HG03045 (cell line): ENCODE results near the gene RIPOR3.
"Not testable (repeated sequence)": the region's sequence is repeated elsewhere in the genome, so short reads cannot be mapped to it uniquely, and the experiment has no call there.

Experiments used
- ATAC-seq: cut with Tn5 transposase; IDR thresholded peaks from one replicate; pipeline ENCODE4 v1.9.1; 2021; ENCODE audit warnings: mild to moderate bottlenecking, moderate library complexity; ENCODE audit not compliant: unreplicated experiment

RIPOR3 gene

DNA sequence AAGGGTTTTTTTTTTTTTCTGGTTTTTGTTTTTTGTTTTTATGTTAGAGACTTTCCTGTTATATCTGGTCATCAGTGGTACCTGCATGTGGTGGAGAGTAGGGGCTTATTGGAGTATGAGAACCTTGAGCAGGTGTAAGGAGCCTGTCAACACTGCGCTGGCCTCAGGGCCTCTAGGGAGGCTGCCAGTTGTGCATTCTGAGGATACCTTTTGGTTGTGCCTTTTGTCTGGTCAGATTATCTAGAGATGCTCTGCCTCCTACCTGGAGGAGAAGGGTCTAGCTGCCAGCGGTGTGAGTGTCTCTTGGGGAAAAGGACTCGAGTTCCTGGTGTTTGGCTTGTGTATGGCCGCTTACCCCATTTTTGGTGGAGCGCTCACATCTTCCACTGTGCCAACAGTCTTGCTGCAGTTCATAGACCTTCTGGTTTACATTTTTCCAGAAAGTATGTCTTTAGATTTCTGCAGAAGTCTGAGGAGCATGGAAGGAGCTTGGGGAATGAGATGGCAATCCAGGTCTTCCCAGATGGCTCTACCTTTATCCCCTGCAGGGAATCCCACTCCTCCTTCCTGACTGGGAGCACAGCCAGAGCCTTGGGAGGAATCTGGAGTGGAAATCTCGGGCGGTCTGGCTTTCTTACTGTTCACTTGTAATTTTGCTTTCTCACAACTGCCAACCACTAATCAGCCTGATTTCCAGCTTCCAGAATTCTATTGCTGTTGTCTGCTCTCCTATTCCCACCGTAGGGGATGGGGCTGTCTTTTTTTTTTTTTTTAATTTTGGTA is 131.3 kb downstream of the RIPOR3 start:
- ATAC-seq = no peak

DNA sequence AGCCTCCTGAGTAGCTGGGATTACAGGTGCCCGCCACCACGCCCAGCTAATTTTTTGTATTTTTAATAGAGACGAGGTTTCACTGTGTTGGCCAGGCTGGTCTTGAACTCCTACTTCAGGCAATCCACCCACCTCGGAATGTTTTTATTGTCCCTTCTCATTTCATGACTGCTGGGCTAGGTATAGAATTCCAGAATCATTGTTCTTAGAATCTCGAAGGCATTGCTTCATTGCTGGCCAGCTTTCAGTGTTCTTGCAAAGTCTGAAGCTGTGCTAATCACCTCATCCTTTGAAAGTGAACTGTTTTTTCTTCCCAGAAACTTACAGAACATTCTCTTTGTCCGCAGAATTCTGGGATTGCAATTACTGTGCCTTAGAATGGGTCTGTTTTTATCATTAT is 132.2 kb downstream of the RIPOR3 start:
- no peak for ATAC-seq

DNA sequence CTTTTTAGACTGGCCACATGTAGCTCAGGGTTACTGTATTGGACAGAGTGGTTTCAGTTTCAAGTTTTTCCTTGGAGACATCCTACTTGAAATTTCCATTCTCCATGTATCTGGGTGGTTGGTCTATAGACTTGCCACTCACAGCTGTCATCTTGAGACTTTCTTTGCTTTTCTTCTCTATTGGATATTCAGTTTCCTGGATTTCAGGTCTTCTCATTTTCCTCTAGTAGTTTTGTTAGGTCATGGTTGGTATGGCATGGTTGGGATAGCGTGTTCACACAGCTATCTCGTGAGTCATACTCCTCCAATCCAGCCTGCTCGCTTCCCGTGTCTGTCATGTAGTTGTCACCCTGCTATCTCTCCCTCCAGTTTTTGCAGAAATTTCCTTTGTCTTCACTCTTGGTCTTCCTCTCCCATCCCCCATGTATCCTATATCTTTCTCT is 132.8 kb downstream of the RIPOR3 start:
- no peak for ATAC-seq

DNA sequence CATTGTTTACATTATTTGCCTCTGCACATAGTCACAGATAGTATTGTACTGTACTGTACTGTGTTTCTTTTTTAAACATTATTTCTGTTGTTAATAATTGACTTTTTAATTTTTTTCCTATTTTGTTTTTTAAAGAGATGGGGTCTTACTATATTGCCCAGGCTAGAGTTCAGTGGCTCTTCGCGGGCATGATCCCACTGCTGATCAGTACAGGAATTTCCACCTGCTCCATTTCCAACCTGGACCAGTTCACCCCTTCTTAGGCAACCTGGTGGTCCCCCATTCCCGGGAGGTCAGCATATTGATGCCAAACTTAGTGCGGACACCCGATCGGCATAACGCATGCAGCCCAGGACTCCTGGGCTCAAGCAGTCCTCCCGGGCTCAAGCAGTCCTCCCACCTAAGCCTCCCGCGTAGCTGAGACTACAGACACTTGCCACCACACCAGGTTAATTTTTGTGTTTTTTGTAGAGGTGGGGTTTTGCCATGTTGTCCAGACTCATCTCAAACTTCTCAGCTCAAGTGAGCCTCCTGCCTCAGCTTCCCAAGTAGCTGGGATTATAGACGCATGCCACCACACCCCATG is 133.7 kb downstream of the RIPOR3 start:
- ATAC-seq = no peak

DNA sequence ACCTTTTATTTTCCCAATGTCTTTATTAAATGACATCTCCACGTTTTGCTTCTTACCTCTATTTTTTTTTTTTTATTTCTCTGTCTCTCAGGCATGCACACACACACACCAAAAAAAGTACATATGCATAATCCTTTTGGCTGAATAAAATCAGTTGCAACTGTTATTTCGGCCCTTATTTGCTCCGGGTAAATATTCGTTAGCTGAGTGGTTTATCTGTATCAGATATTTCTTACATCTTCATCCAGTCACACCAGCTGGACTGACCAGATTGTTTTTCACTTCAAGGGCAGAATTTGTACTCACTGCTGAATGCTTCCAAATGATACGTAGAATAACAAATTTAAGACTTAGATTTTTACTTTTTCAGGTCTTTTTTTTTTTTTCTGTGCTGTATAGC is 135.7 kb downstream of the RIPOR3 start:
- ATAC-seq = no peak

DNA sequence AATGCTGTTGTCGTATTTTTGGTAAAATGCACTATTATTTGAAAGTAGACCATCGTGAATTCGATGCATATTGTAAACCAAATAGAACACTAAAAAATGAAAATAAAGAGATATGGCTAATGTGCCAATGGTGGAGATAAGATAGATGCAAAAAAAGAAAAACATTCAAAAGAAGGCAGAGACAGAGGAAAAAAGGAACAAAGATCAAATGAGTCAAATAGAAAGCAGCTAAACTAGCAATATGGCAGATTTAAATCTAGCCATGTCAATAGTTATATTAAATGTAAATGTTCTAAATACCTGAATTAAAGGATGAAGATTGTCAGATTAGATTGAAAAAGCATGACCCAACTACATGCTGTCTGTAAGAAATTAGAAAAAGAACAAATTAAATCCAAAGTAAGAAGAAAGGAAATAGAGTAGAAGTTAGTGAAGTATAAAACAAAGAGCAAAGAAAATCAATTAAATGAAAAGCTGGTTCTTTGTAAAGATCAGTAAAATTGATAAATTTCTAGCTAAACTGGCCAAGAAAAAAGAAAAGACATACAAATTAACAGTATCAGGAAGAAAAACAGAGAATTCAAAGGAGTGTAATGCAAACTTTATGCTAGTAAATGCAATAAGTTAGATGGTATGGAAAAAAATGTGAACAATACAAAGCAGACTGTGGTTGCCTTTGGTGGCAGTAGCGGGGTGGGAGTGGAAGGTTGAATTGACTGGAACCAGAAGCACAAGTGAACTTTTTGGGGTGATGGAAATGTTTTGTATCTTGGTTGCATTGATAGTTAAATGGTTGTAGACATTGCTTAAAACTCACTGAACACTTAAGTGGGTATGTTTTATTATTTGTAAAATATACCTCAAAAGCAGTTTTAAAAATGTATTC is 136.4 kb downstream of the RIPOR3 start:
- ATAC-seq = no peak

DNA sequence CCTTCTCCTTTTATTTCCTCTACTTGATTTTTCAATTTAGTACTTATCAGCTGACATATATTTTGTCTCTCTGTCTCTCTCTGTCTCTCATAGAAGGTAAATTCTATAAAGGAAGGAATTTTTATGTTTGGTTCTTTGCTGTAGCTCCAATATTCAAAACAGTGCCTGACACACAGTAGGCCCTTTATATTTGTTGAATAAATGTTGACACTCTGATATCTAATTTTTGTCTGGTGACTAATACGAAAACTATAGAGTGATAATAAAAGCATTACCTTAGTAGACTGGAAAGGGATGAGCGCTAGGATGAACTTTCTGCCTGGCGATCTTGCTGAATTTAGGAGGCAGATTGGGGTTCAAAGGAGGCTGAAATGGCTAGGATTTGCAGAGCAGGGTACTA is 138.4 kb downstream of the RIPOR3 start:
- ATAC-seq = no peak

DNA sequence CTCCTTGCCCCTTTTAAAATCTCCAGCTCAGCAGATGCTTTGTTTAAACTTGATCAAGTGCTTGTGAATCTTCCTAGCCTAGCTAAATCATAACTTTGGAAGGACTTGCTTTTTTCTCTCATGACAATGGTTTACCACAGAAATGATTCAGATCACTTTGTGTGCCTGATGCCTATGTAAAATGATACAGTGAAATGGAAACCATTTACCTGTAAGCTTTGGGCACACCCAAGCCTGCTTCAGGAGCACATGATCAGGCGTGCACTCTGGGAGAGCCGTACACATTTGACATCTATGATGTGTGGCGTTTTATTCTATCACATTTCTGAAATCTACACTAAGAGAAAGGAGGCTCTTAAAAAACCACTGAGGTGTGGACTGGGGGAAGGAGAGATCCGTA is 140.1 kb downstream of the RIPOR3 start:
- ATAC-seq = no peak

DNA sequence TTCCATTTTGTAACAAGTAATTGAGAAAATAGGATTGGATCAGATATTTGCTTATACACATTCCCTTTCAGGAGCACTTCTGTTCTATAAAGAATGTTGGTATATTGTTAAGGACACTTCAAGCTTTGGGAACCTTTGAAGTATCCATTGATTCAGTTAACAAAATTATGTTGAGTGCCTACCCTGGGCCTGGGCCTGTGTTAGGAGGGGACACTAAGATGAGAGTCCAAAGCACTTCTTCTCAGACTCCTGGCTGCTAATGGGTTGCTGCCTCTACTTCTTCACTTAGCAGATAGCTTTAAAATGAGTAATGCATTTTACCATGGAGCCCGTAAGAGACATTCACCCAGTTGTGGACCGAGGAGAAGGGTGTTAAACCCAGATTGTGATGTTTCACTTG is 140.8 kb downstream of the RIPOR3 start:
- ATAC-seq = no peak

DNA sequence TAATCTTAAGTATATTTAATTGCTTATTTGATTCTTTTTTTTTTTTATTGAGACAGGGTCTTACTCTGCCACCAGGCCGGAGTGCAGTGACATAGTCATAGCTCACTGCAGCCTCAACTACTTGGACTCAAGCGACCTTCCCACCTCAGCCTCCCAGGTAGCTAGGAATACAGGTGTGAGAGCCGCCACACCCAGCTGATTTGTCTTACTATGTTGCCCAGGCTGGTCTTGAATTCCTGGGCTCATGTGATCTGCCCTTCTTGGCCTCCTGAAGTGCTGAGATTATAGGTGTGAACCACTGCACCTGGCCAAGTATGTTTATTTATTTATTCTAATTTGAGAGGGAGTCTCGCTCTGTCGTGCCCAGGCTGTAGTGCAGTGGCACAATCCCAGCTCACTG is 142.9 kb downstream of the RIPOR3 start:
- ATAC-seq = no peak

DNA sequence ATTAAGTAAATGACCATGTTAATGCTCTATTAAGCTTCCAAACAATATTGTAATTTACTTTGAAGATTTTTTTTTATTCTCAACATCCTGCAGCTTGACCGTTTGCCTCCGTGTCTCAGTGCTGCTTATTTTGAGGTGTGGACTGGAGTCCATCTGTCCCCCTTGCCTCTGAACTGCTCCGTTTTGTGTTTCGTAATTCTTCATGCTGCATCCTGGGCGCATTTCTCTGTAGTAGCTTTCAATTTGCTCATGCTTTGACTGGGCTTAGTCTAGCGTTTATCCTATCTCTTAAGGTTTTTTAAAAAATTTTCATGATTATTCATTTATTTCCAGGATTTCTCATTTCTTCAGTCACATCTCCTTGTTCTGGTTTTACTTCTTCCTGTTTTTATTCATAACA is 143.4 kb downstream of the RIPOR3 start:
- ATAC-seq = no peak

DNA sequence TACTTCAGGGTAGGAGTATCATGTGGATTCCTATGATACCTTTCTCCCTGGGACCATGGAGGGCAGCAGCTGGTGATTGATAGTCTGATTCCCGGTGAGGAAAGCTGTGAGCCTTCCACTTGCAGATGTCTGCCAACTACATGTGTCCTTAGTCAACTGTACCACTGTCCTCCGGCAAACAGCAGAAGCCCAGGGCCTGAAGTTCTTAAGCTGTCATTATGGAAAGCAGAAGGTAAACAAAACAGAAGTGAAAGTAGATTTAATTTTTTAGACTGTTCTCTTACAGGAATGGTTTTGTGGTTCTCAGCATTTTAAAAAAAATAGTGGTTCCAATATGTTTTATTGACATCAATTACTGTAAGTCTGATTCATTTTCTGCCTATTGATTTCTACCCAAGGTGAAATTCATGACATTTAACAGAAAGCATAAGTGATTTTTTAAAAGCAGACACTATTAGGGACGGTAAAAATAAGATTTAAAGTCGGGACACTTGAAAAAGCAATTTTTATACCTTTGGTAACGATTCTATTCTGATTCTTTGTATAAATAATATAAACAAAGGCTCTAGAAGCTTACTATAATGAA is 144.5 kb downstream of the RIPOR3 start:
- ATAC-seq = no peak

DNA sequence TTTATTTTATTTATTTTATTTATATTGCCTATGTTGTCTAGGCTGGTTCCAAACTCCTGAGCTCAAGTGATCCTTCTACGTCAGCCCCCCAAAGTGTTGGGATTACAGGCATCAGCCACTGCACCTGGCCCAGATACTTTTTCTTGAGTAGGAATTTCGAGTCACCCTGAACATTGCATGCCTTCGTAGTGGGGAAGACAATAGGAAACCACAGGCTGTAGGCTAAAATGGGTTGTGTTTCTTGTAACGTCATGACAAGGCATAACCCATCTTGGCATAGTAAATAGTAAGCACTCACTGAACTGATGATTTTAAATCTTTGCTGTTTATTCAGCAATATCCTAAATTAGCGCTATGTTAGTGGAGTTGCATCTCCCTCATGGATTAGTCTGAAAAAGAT is 146.2 kb downstream of the RIPOR3 start:
- no peak for ATAC-seq

DNA sequence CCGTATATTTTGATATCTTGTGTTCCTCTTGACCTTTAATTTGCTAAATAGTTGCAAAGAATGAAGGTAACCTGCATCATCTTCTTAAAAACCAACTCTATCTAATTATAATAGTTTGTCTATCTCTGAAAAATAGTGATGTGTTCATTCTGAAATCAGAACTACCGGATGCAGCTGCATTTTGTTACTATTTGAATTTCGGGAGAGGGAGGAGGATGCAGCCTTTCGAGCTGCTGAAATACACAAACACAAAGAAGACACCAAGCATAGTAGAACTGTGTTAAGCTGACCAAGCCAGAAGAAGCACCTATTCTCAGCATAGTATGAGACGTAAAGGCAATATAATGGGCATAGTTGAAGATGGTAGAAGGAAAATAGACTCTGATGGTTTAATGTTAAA is 148.0 kb downstream of the RIPOR3 start:
- ATAC-seq = no peak

DNA sequence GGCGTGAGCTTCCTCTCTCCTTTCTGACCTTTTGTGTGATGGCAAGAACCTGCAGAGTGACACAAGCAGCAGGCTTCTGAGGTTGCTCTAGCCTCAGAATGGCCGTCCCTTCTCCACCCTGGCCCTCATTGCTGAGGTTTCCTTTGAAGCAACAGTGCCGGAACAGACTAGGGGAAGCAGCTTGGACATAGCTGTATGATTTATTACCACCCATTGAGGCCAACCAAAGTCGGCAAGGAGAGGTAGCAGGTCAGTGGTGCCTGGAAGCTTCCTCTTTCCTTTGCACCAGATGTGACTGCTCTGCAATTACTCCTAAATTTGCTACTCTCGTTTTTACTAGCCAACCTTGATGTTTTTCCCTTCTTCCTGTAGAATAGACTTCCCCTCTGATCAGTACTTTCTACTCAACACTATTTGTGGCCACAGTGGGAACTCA is 149.7 kb downstream of the RIPOR3 start:
- peak; percentile 44 for ATAC-seq

DNA sequence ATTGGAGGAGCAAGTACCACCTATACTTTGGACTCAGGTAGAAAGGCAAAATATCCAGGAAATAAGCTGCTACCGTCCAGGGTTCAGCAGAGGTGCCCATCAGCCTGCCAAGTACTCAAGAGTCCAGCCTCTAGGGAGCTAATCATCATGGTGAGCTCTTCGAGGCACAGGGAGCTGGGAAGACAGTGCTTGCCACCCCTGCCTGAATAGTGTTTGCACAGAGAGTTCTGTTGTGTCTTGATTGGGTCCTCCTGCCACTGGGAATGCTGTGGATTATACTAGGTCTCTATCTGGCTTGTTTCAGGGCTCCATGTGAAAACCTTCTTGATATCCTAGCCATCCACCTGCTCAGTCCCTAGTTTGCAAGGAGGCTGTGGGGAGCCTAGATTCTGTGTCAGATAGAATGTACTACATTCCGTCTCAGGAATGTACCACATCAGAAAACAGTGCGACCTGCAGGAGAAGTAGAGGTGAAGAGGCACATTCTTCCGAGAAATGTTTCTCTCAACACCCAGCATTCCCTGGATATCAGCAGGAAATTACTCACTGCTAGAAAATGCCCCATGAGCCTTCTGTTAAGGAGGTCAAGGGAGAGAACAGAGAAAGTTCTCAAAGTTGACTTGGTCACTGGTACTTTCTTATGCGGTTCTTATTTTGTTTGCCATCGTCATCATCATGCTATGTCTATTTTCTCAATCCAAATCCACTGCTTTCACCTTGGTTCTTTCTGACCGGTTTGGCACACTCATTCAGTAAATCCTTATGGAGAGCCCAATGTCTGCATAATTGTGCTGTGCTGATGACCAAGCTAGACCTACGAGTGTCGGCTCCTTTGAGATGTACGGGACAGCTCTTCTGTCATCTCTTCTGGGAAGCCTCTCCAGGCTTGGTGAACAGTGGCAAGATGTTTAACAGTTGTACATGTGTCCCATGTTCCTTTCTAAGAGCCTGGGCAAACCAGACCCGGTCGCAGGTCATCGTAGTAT is 150.4 kb downstream of the RIPOR3 start:
- ATAC-seq = no peak

DNA sequence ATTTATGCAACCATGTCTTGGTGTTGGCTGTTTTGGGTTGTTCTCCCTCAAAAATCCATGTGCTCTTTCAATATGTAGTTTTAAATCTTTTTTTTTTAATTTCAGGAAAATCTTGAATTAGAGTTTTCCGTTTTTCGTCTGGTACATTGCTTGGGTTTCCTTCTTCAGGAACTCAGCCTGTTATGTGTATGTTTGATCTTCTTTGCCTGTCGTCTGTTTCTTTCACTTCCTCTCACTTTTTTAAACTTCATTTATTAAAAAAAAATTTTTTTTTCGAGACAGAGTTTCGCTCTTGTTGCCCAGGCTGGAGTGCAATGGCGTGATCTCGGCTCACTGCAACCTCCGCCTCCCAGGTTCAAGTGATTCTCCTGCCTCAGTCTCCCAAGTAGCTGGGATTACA is 151.5 kb downstream of the RIPOR3 start:
- ATAC-seq = not testable (repeated sequence)

DNA sequence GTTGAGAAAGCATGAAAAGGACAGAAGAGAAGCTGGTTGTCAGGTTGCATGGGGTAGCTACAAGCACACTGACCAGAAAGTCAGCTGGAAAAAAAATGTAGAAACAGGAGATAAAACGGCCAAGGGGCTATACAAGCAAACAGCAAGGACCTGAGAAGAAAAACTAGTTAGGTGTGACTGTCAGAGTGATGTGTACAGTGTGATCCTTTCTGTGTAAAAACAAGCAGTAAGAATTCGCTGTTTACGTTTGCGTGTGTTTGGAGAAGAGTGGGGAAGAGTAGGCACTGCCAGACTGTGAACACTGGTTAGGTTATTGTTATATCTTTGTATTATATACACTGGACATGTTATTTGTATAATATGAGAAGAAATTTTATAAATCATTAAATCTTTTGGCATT is 153.1 kb downstream of the RIPOR3 start:
- ATAC-seq = no peak

DNA sequence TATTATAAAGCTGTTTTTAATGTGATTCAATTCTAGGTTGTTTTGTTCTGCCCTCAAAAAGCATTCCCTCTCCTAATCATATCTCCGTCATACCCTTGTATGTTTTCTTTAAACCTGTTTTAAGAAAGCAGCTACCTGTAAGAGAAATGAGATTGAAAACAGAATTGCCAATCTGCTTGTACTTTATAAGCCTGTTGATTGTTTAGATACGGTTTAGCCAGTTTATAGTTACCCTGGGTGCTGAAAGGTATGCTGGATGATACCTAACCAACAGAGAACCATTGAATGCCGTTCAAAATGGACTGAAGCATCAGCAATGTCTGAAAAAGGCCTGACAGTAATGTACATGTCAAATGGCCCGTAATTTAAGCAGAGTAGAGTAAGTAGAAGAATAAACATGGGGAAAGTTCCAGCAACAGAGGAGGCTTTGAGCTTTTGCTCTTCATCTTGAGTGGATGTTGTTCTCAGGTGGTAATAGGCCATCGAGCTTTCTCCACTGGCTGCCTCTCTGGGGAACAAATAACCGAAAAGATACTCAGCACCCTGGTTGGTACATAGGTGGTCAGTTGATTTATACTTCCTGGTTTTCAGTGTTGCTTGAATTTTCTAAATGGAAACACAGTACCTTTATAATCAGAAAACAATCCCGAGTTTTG is 153.7 kb downstream of the RIPOR3 start:
- no peak for ATAC-seq

DNA sequence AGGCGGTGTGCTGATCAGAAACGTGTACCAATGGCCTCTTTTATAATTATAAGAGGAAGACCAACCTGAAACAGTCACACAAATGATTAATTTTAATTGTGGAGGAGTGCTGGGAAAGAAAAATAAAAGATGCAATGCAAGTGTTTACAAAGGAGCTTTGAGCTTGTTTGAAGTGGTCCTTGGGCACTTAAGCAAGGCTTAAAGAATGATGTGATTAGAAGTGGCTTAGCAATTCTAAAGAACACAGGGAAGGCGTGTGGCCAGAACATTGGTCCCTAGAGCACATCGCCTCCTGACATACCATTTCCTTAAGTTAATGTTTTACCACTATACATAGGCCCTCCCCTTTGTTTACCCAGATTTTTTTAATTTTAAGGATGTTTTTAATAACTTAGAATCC is 155.0 kb downstream of the RIPOR3 start:
- no peak for ATAC-seq
